ENCODE data around the gene CREB3L2.

DNA sequence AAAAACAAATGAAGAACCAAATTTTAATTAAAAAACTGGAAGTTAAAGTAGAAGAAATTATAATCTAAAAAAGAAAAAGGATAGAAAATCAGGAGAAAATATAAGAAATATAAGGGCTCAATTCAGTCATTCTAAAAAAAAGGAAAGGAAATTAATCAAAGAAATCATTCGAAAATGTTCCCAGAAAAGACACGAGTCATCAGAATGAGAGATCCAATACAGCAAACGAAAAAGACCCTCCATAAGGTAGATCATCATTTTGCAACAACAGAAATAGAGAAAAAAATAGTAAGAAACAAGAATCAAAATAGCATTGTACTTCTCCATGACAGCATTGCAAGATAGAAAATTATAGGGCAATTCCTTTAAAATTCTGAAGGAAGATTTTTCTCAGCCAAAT is 132.6 kb downstream of the CREB3L2 start:
- TF ChIP-seq, protein P1, sequence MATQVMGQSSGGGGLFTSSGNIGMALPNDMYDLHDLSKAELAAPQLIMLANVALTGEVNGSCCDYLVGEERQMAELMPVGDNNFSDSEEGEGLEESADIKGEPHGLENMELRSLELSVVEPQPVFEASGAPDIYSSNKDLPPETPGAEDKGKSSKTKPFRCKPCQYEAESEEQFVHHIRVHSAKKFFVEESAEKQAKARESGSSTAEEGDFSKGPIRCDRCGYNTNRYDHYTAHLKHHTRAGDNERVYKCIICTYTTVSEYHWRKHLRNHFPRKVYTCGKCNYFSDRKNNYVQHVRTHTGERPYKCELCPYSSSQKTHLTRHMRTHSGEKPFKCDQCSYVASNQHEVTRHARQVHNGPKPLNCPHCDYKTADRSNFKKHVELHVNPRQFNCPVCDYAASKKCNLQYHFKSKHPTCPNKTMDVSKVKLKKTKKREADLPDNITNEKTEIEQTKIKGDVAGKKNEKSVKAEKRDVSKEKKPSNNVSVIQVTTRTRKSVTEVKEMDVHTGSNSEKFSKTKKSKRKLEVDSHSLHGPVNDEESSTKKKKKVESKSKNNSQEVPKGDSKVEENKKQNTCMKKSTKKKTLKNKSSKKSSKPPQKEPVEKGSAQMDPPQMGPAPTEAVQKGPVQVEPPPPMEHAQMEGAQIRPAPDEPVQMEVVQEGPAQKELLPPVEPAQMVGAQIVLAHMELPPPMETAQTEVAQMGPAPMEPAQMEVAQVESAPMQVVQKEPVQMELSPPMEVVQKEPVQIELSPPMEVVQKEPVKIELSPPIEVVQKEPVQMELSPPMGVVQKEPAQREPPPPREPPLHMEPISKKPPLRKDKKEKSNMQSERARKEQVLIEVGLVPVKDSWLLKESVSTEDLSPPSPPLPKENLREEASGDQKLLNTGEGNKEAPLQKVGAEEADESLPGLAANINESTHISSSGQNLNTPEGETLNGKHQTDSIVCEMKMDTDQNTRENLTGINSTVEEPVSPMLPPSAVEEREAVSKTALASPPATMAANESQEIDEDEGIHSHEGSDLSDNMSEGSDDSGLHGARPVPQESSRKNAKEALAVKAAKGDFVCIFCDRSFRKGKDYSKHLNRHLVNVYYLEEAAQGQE (IDR thresholded peaks at IDR 0.05; ENCODE audit: insufficient replicate concordance, low read depth) = no peak
- TF ChIP-seq, protein P2, sequence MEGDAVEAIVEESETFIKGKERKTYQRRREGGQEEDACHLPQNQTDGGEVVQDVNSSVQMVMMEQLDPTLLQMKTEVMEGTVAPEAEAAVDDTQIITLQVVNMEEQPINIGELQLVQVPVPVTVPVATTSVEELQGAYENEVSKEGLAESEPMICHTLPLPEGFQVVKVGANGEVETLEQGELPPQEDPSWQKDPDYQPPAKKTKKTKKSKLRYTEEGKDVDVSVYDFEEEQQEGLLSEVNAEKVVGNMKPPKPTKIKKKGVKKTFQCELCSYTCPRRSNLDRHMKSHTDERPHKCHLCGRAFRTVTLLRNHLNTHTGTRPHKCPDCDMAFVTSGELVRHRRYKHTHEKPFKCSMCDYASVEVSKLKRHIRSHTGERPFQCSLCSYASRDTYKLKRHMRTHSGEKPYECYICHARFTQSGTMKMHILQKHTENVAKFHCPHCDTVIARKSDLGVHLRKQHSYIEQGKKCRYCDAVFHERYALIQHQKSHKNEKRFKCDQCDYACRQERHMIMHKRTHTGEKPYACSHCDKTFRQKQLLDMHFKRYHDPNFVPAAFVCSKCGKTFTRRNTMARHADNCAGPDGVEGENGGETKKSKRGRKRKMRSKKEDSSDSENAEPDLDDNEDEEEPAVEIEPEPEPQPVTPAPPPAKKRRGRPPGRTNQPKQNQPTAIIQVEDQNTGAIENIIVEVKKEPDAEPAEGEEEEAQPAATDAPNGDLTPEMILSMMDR (IDR thresholded peaks at IDR 0.05; ENCODE audit: insufficient read depth, low read length) = no peak

Data from HL-60 (cell line).